T-cell (primary cell): ENCODE data around the gene MFSD11. TPM values are rescaled to one million over a fixed set of nuclear protein-coding genes. Genes with fewer than 3 reads are reported as not detected.
"Not testable (repeated sequence)": the region's sequence is repeated elsewhere in the genome, so short reads cannot be mapped to it uniquely, and the experiment has no call there.

Experiments used
- ATAC-seq, 4 experiments: fragments of 200-7000 bp in 3 of 4; fragments of 150-1000 bp in 1 of 4; cut with Tn5 transposase; replicated peaks in 1 of 4; 1 replicate in 3 of 4; 2 replicates in 1 of 4; pipeline ENCODE4 v1.10.0; 2021; ENCODE audit warnings: moderate library complexity in 3 of 4, mild to moderate bottlenecking in 2 of 4, moderate number of reproducible peaks in 1 of 4
- CTCF ChIA-PET, 2 donors: fragments of 300-600 bp; sonication (Branson Sonifier 250); formaldehyde crosslinking; loops; one replicate each; lab custom pipeline; 2022; ENCODE audit warnings: antibody characterized with exemption in 2 of 2; lab: Charles Lee
- POLR2A ChIA-PET, 2 donors: fragments of 300-600 bp; sonication (Branson Sonifier 250); formaldehyde crosslinking; loops; one replicate each; lab custom pipeline; 2022; ENCODE audit warnings: antibody characterized with exemption in 2 of 2; lab: Charles Lee
- DNase-seq, 35 experiments: peaks; one replicate each; pipeline versions ENCODE4 v3.0.0 to v3.0.0-alpha.2; 2013 to 2023
- H3K27ac ChIP-seq: one replicate; pipeline ENCODE4 v1.5.1; 2013; ENCODE audit warnings: low read length
- H3K27me3 ChIP-seq, 2 experiments: replicated peaks in 1 of 2; 1 replicate in 1 of 2; 2 replicates in 1 of 2; pipeline versions ENCODE4 v1.6.1 to v1.7.0; 2013; ENCODE audit warnings: low read length in 1 of 2, mixed read lengths in 1 of 2; ENCODE audit not compliant: control insufficient read depth in 2 of 2, insufficient read depth in 2 of 2; ENCODE audit errors: extremely low read depth in 1 of 2
- H3K36me3 ChIP-seq, 2 donors: 1 replicate in 1 of 2; 2 replicates in 1 of 2; pipeline versions ENCODE4 v1.6.1 to v1.7.0; 2013; ENCODE audit warnings: low read length in 1 of 2; ENCODE audit not compliant: control insufficient read depth in 2 of 2, insufficient read depth in 1 of 2; ENCODE audit errors: extremely low read depth in 1 of 2
- H3K4me1 ChIP-seq, 2 experiments: 1 replicate in 1 of 2; 2 replicates in 1 of 2; pipeline versions ENCODE4 v1.6.1 to v1.7.0; 2013; ENCODE audit warnings: low read length in 2 of 2, mixed read lengths in 1 of 2; ENCODE audit not compliant: insufficient read depth in 2 of 2, control insufficient read depth in 1 of 2; ENCODE audit errors: extremely low read depth in 1 of 2
- H3K4me3 ChIP-seq, 2 donors: 1 replicate in 1 of 2; 2 replicates in 1 of 2; pipeline versions ENCODE4 v1.5.1 to v1.7.0; 2013; ENCODE audit warnings: mild to moderate bottlenecking in 2 of 2, low read length in 1 of 2, moderate library complexity in 1 of 2; ENCODE audit not compliant: control insufficient read depth in 1 of 2; ENCODE audit errors: extremely low read depth in 1 of 2
- H3K9me3 ChIP-seq: 2 replicates; pipeline ENCODE4 v1.7.0; 2013
- H3K27ac Mint-ChIP-seq, 2 donors: one replicate each; pipeline ENCODE4 v1.8.0; 2020 to 2021; ENCODE audit warnings: mild to moderate bottlenecking in 2 of 2, mixed read lengths in 2 of 2
- H3K27me3 Mint-ChIP-seq, 2 donors: one replicate each; pipeline ENCODE4 v1.8.0; 2021 to 2022; ENCODE audit warnings: mixed read lengths in 2 of 2
- H3K36me3 Mint-ChIP-seq: one replicate; pipeline ENCODE4 v1.8.0; 2021; ENCODE audit warnings: mixed read lengths
- H3K4me1 Mint-ChIP-seq, 3 donors: one replicate each; pipeline ENCODE4 v1.8.0; 2020 to 2022; ENCODE audit warnings: mixed read lengths in 3 of 3, mild to moderate bottlenecking in 1 of 3
- H3K4me3 Mint-ChIP-seq, 3 donors: one replicate each; pipeline ENCODE4 v1.8.0; 2020 to 2022; ENCODE audit warnings: mild to moderate bottlenecking in 3 of 3, mixed read lengths in 3 of 3, moderate library complexity in 3 of 3
- H3K9me3 Mint-ChIP-seq, 3 donors: one replicate each; pipeline ENCODE4 v1.8.0; 2020 to 2022; ENCODE audit warnings: mixed read lengths in 3 of 3
- WGBS: methylation state at CpG from one replicate; pipeline ENCODE4 v1.1.5; 2013; ENCODE audit warnings: missing lambda C conversion rate; ENCODE audit not compliant: insufficient coverage; 5-methylcytosine and 5-hydroxymethylcytosine counted together
- total RNA-seq, 35 experiments: library from RNA in 6 of 35; stranded (reverse) in 6 of 35; fragments of 120-200 nt in 1 of 35; gene quantifications; one replicate each; pipeline versions ENCODE4 v1.2.1 to v1.2.4 and lab custom pipeline; 2013 to 2026

The MFSD11 gene
- total RNA-seq, 5 donors from 2014 or later (not counting 1 experiment from before 2014, with no cell fraction given): 30.5 to 41.5 (median 34.6) TPM

- H3K4me1 Mint-ChIP-seq: peaks cover 8 to 13% (median 9%) of the 10 kb centered on the region in 3 donors
- no peaks in the 10 kb centered on the region for H3K9me3 Mint-ChIP-seq
- H3K27me3 Mint-ChIP-seq: no peaks in the 10 kb centered on the region
- 82% methylated on average over 2 of the region's 3 CpGs for WGBS
- no peak overlapping the region for H3K4me3 Mint-ChIP-seq
- ChIA-PET POLR2A (no interaction called here), CTCF (no interaction called here)
- H3K27ac ChIP-seq: no peak overlapping the region
- no peak overlapping the region for H3K27ac Mint-ChIP-seq
- no peak overlapping the region for H3K4me3 ChIP-seq
- DNase-seq: no peak
- no peaks in the 10 kb centered on the region for H3K9me3 ChIP-seq
- ATAC-seq: no peak
- H3K27me3 ChIP-seq: no peaks in the 10 kb centered on the region
- peaks cover 5% of the 10 kb centered on the region for H3K36me3 Mint-ChIP-seq
- peaks cover 0 to 8% of the 10 kb centered on the region in 2 experiments for H3K4me1 ChIP-seq
- no peaks in the 10 kb centered on the region for H3K36me3 ChIP-seq
Measured at GRCh38 chr17:76796081-76796480, 58.2 kb downstream of the MFSD11 start.

GRCh38 chr17:76797241-76797840 is 59.4 kb downstream of the MFSD11 start:
- no peaks in the 10 kb centered on the region for H3K36me3 ChIP-seq
- no peak overlapping the region for H3K27ac ChIP-seq
- Mint-ChIP-seq H3K4me3 (no peak overlapping the region), H3K36me3 (peaks cover 5% of the 10 kb centered on the region), H3K27ac (no peak overlapping the region), H3K27me3 (no peaks in the 10 kb centered on the region), H3K9me3 (no peaks in the 10 kb centered on the region), H3K4me1 (peaks cover 0 to under 1% (median 0%) of the 10 kb centered on the region in 3 donors)
- no peaks in the 10 kb centered on the region for H3K27me3 ChIP-seq
- no peaks in the 10 kb centered on the region for H3K9me3 ChIP-seq
- CTCF ChIA-PET: interaction anchor here in 1 of 2 donors (1.0 kb wide), 1 partner anchor 9 kb away, joined by 4 read pairs; no protein-coding TSS in a partner anchor
- no peak for ATAC-seq
- no peak overlapping the region for H3K4me3 ChIP-seq
- POLR2A ChIA-PET: no interaction called here
- H3K4me1 ChIP-seq: no peaks in the 10 kb centered on the region
- WGBS: 100% methylated on average over 2 of the region's 6 CpGs
- DNase-seq: no peak

- ChIA-PET POLR2A (no interaction called here), CTCF (interaction anchor here (0.6 kb wide), 4 partner anchors 57 to 1220 kb away, joined by 3 to 5 read pairs (median 4); no protein-coding TSS in a partner anchor)
- no peaks in the 10 kb centered on the region for H3K36me3 ChIP-seq
- no peaks in the 10 kb centered on the region for H3K27me3 Mint-ChIP-seq
- DNase-seq (no peak), ATAC-seq (no peak)
- no peaks in the 10 kb centered on the region for H3K27me3 ChIP-seq
- H3K4me1 ChIP-seq: no peaks in the 10 kb centered on the region
- no peak overlapping the region for H3K4me3 ChIP-seq
- no peak overlapping the region for H3K27ac ChIP-seq
- H3K9me3 ChIP-seq: no peaks in the 10 kb centered on the region
- H3K9me3 Mint-ChIP-seq: no peaks in the 10 kb centered on the region
- peaks cover 7% of the 10 kb centered on the region for H3K36me3 Mint-ChIP-seq
- no peaks in the 10 kb centered on the region for H3K4me1 Mint-ChIP-seq
- no peak overlapping the region for H3K4me3 Mint-ChIP-seq
- no peak overlapping the region for H3K27ac Mint-ChIP-seq
- no CpG with 5 or more reads among the region's 5 CpGs for WGBS
Measured at GRCh38 chr17:76801706-76802105, 63.8 kb downstream of the MFSD11 start.

- ATAC-seq (no peak), DNase-seq (no peak)
- H3K9me3 ChIP-seq: no peaks in the 10 kb centered on the region
- Mint-ChIP-seq H3K9me3 (no peaks in the 10 kb centered on the region), H3K27me3 (no peaks in the 10 kb centered on the region), H3K4me1 (no peaks in the 10 kb centered on the region), H3K27ac (no peak overlapping the region), H3K4me3 (no peak overlapping the region), H3K36me3 (peaks cover 7% of the 10 kb centered on the region)
- H3K4me3 ChIP-seq: no peak overlapping the region
- 88% methylated on average over 6 of the region's 9 CpGs for whole genome bisulfite sequencing
- H3K4me1 ChIP-seq: no peaks in the 10 kb centered on the region
- no peaks in the 10 kb centered on the region for H3K36me3 ChIP-seq
- ChIA-PET CTCF (no interaction called here), POLR2A (no interaction called here)
- H3K27me3 ChIP-seq: no peaks in the 10 kb centered on the region
- no peak overlapping the region for H3K27ac ChIP-seq
Measured at GRCh38 chr17:76805319-76805718, 67.4 kb downstream of the MFSD11 start.

GRCh38 chr17:76806151-76806550 is 68.2 kb downstream of the MFSD11 start:
- H3K27ac ChIP-seq, H3K36me3 ChIP-seq, DNase-seq, H3K27ac Mint-ChIP-seq, H3K9me3 ChIP-seq, POLR2A ChIA-PET, H3K27me3 Mint-ChIP-seq, H3K36me3 Mint-ChIP-seq, H3K4me1 Mint-ChIP-seq, H3K4me1 ChIP-seq, H3K9me3 Mint-ChIP-seq, H3K4me3 Mint-ChIP-seq, H3K4me3 ChIP-seq, ATAC-seq, H3K27me3 ChIP-seq: not testable (repeated sequence)
- WGBS: 88% methylated on average over 19 of the region's 32 CpGs
- CTCF ChIA-PET: interaction anchor here in 1 of 2 donors (0.9 kb wide), 1 partner anchor 8 kb away, joined by 4 read pairs; no protein-coding TSS in a partner anchor

GRCh38 chr17:76806767-76807166 is 68.8 kb downstream of the MFSD11 start:
- CTCF ChIA-PET: interaction anchor here in 1 of 2 donors (0.9 kb wide), 1 partner anchor 9 kb away, joined by 4 read pairs; no protein-coding TSS in a partner anchor
- H3K27me3 Mint-ChIP-seq, H3K27ac ChIP-seq, H3K9me3 ChIP-seq, H3K9me3 Mint-ChIP-seq, H3K27me3 ChIP-seq, H3K36me3 Mint-ChIP-seq, H3K4me3 Mint-ChIP-seq, H3K4me1 ChIP-seq, DNase-seq, H3K36me3 ChIP-seq, H3K4me3 ChIP-seq, H3K4me1 Mint-ChIP-seq, H3K27ac Mint-ChIP-seq, POLR2A ChIA-PET, ATAC-seq: not testable (repeated sequence)
- 93% methylated on average over 2 of the region's 4 CpGs for WGBS
